HepG2 (cell line): ENCODE results near the gene OR1L8. TPM values are rescaled to one million over a fixed set of nuclear protein-coding genes. Genes with fewer than 3 reads are reported as not detected.
A peak's percentile ranks its signal among the peaks of the same experiment; 100 is the strongest.

Experiments
- ATAC-seq: fragments of 200-7000 bp; cut with Tn5 transposase; 3 replicates; pipeline ENCODE4 v1.9.1; 2020; ENCODE audit warnings: mild to moderate bottlenecking, moderate library complexity
- BruUV-seq: library from RNA; stranded (reverse); fragments of 400-500 nt; replicated peaks from 2 replicates; lab custom pipeline; 2021; lab: Mats Ljungman, UMichigan
- CTCF ChIA-PET: fragments of 300-600 bp; formaldehyde crosslinking; extraction: SDS; loops from one replicate; lab custom pipeline; 2021; ENCODE audit warnings: low total read pairs, inconsistent platforms, low intra/inter-chr PET ratio; lab: Yijun Ruan, JAX
- POLR2A ChIA-PET: fragments of 350-600 bp; sonication (Branson Sonifier 250); formaldehyde crosslinking; loops from one replicate; lab custom pipeline; 2020; ENCODE audit warnings: antibody characterized with exemption, inconsistent platforms; lab: Yijun Ruan, JAX
- DNase-seq: peaks from one replicate; pipeline ENCODE4 v3.0.0-alpha.2; 2015; ENCODE audit warnings: low spot score
- FAIRE-seq: peaks from 3 replicates; lab custom pipeline; 2011; peaks lifted over from hg19 to GRCh38; lab: Jason Lieb, UNC
- H2AFZ ChIP-seq: one replicate; pipeline ENCODE4 v1.6.1; 2011; ENCODE audit warnings: low read length, inconsistent platforms
- H3K27ac ChIP-seq: fragments of 300-600 bp; 3 replicates; pipeline ENCODE4 v1.8.0; 2011; ENCODE audit warnings: mixed run types, mild to moderate bottlenecking, mixed read lengths, low read length, inconsistent platforms; ENCODE audit not compliant: insufficient read depth; ENCODE audit errors: extremely low read length
- H3K27me3 ChIP-seq, 2 experiments: fragments of 200-600 bp in 1 of 2; 2 replicates in 1 of 2; 3 replicates in 1 of 2; pipeline versions ENCODE4 v1.6.0 to v1.8.0; 2011; ENCODE audit warnings: low read length in 2 of 2, mild to moderate bottlenecking in 2 of 2, moderate library complexity in 2 of 2, inconsistent platforms in 1 of 2; ENCODE audit not compliant: insufficient read depth in 2 of 2, control insufficient read depth in 1 of 2
- H3K36me3 ChIP-seq, 2 experiments: fragments of 200-600 bp in 1 of 2; replicated peaks in 1 of 2; 2 replicates in 1 of 2; 3 replicates in 1 of 2; pipeline versions ENCODE4 v1.5.1 to v1.8.0; 2011; ENCODE audit warnings: low read length in 2 of 2, inconsistent platforms in 1 of 2; ENCODE audit not compliant: insufficient read depth in 2 of 2, control insufficient read depth in 1 of 2
- H3K4me1 ChIP-seq: 2 replicates; pipeline ENCODE4 v1.5.1; 2012; ENCODE audit warnings: low read length, inconsistent platforms; ENCODE audit not compliant: insufficient read depth
- H3K4me2 ChIP-seq: 2 replicates; pipeline ENCODE4 v1.6.0; 2011; ENCODE audit warnings: low read depth, low read length, inconsistent platforms
- H3K4me3 ChIP-seq, 3 experiments: fragments of 200-600 bp in 1 of 3; sonication (generic), shearing (Covaris generic) in 1 of 3; replicated peaks in 1 of 3; 2 replicates each; pipeline ENCODE4 v1.5.1; 2011 to 2016; ENCODE audit warnings: low read length in 3 of 3, inconsistent platforms in 2 of 3, low read depth in 2 of 3, mild to moderate bottlenecking in 2 of 3, control low read depth in 1 of 3, mixed read lengths in 1 of 3; ENCODE audit not compliant: insufficient read depth in 1 of 3
- H3K79me2 ChIP-seq: one replicate; pipeline ENCODE4 v1.6.1; 2011; ENCODE audit warnings: low read length, inconsistent platforms; ENCODE audit not compliant: insufficient read depth
- H3K9ac ChIP-seq: 2 replicates; pipeline ENCODE4 v1.6.0; 2011; ENCODE audit warnings: mild to moderate bottlenecking, low read depth, low read length, inconsistent platforms; ENCODE audit not compliant: insufficient read depth
- H3K9me3 ChIP-seq: 2 replicates; pipeline ENCODE4 v1.5.1; 2012; ENCODE audit warnings: mild to moderate bottlenecking, low read length
- H4K20me1 ChIP-seq: 2 replicates; pipeline ENCODE4 v1.6.0; 2011; ENCODE audit warnings: inconsistent platforms, mild to moderate bottlenecking, low read length, moderate library complexity; ENCODE audit not compliant: insufficient read depth
- CREB1 ChIP-seq, 2 experiments: fragments of 450-650 bp in 1 of 2; IDR thresholded peaks; 2 replicates each; pipeline ENCODE4 v1.6.1; 2016 to 2017; ENCODE audit warnings: control low read depth in 1 of 2, mild to moderate bottlenecking in 1 of 2, missing compliant biosample characterization in 1 of 2, missing genetic modification characterization in 1 of 2
- WGBS: methylation state at CpG from one replicate; pipeline ENCODE4 v1.1.6; 2017; ENCODE audit warnings: low lambda C conversion rate; 5-methylcytosine and 5-hydroxymethylcytosine counted together
- in situ Hi-C: cut with HindIII; loops from 2 replicates; pipeline ENCODE4 v1.10.0; 2017; ENCODE audit warnings: low pct_unique_long_range_greater_than_20kb; ENCODE audit not compliant: extremely low pct_ligation_motif_present
- intact Hi-C: fragments of 100-400 bp; cut with micrococcal nuclease; formaldehyde crosslinking; loops from one replicate; pipeline ENCODE4 v1.10.0; 2022; ENCODE audit not compliant: unreplicated experiment
- polyA plus RNA-seq, 8 experiments: library from polyadenylated mRNA; depleted of rRNA in 3 of 8; stranded (reverse) in 7 of 8; unstranded in 1 of 8; fragments of >200 nt; fragmentation: Illumina TruSeq in 4 of 8; extraction: Trizol in 4 of 8; gene quantifications; 2 replicates each; pipeline versions ENCODE4 v1.2.1 to v1.2.3, GENCODE V29; 2011 to 2016; ENCODE audit warnings: low read depth in 4 of 8, missing spikeins in 1 of 8, mixed read lengths in 1 of 8; ENCODE audit not compliant: insufficient read depth in 1 of 8
- total RNA-seq, 5 experiments: library from RNA; depleted of rRNA; stranded (reverse); fragments of >200 nt; fragmentation: Illumina TruSeq; extraction: Trizol; gene quantifications; 2 replicates each; pipeline ENCODE4 v1.2.3, GENCODE V29; 2016; ENCODE audit warnings: low read depth in 1 of 5
- TF ChIP-seq, protein P1 (sequence below): sonication (generic); formaldehyde crosslinking; IDR thresholded peaks from one replicate; pipeline ENCODE4 v1.5.1; 2020; ENCODE audit warnings: mild to moderate bottlenecking, missing genetic modification reagents; ENCODE audit errors: not compliant biosample characterization
- TF ChIP-seq, protein P2 (sequence below), 2 experiments: fragments of 450-650 bp in 1 of 2; sonication (generic) in 1 of 2; formaldehyde crosslinking; IDR thresholded peaks; 2 replicates each; pipeline versions ENCODE4 v1.5.0 to v1.8.0; 2020 to 2022; ENCODE audit warnings: mild to moderate bottlenecking in 1 of 2, missing genetic modification reagents in 1 of 2
- TF ChIP-seq, protein P3 (sequence below): IDR thresholded peaks from 2 replicates; pipeline ENCODE4 v1.6.1; 2016; ENCODE audit warnings: missing compliant biosample characterization, missing genetic modification reagents, borderline replicate concordance
- TF ChIP-seq, protein P4 (sequence below): sonication (generic); formaldehyde crosslinking; IDR thresholded peaks from 2 replicates; pipeline ENCODE4 v1.9.0; 2022; ENCODE audit warnings: low read depth, missing genetic modification reagents

Gene OR1L8
- total and polyA plus RNA-seq, 2 of the 13 experiments (the other 11 are each of a cell fraction or from before 2014, with no cell fraction given) = not detected

DNA sequence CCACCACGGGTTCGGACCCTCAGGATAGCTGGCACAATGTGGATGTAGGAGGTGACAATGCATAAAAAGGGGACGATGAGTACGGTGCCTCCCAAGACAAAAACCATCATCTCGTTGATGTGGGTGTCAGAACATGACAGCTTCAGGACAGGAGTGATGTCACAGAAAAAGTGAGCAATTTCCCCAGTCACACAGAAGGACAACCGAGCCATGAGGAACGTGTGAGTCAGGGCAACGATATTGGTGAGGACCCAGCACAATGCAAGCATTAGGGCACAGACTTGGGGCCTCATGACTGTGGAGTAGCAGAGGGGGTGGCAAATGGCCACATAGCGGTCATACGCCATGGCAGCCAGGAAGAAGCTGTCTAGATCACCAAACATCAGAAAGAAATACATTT is 56.6 kb downstream of the OR1L8 start:
- in situ Hi-C loops (no loop called here), intact Hi-C loops (no loop called here)
- DNase-seq (no peak), ATAC-seq (no peak), FAIRE-seq (no peak)
- Histone ChIP-seq H3K79me2 (no peaks in the 10 kb centered on the region), H3K4me3 (no peak overlapping the region), H3K27ac (no peak overlapping the region), H2AFZ (no peak overlapping the region), H3K4me2 (no peak overlapping the region), H3K27me3 (peaks cover 5 to 9% of the 10 kb centered on the region in 2 experiments; a peak in 3 of 5 replicates), H4K20me1 (no peaks in the 10 kb centered on the region), H3K9ac (no peak overlapping the region), H3K9me3 (no peaks in the 10 kb centered on the region), H3K36me3 (no peaks in the 10 kb centered on the region), H3K4me1 (no peaks in the 10 kb centered on the region)
- 29% methylated on average over 10 of the region's 10 CpGs for WGBS
- POLR2A ChIA-PET = no interaction called here
- BruUV-seq = no TSS peak
- CTCF ChIA-PET = no interaction called here
- TF ChIP-seq, protein P1, sequence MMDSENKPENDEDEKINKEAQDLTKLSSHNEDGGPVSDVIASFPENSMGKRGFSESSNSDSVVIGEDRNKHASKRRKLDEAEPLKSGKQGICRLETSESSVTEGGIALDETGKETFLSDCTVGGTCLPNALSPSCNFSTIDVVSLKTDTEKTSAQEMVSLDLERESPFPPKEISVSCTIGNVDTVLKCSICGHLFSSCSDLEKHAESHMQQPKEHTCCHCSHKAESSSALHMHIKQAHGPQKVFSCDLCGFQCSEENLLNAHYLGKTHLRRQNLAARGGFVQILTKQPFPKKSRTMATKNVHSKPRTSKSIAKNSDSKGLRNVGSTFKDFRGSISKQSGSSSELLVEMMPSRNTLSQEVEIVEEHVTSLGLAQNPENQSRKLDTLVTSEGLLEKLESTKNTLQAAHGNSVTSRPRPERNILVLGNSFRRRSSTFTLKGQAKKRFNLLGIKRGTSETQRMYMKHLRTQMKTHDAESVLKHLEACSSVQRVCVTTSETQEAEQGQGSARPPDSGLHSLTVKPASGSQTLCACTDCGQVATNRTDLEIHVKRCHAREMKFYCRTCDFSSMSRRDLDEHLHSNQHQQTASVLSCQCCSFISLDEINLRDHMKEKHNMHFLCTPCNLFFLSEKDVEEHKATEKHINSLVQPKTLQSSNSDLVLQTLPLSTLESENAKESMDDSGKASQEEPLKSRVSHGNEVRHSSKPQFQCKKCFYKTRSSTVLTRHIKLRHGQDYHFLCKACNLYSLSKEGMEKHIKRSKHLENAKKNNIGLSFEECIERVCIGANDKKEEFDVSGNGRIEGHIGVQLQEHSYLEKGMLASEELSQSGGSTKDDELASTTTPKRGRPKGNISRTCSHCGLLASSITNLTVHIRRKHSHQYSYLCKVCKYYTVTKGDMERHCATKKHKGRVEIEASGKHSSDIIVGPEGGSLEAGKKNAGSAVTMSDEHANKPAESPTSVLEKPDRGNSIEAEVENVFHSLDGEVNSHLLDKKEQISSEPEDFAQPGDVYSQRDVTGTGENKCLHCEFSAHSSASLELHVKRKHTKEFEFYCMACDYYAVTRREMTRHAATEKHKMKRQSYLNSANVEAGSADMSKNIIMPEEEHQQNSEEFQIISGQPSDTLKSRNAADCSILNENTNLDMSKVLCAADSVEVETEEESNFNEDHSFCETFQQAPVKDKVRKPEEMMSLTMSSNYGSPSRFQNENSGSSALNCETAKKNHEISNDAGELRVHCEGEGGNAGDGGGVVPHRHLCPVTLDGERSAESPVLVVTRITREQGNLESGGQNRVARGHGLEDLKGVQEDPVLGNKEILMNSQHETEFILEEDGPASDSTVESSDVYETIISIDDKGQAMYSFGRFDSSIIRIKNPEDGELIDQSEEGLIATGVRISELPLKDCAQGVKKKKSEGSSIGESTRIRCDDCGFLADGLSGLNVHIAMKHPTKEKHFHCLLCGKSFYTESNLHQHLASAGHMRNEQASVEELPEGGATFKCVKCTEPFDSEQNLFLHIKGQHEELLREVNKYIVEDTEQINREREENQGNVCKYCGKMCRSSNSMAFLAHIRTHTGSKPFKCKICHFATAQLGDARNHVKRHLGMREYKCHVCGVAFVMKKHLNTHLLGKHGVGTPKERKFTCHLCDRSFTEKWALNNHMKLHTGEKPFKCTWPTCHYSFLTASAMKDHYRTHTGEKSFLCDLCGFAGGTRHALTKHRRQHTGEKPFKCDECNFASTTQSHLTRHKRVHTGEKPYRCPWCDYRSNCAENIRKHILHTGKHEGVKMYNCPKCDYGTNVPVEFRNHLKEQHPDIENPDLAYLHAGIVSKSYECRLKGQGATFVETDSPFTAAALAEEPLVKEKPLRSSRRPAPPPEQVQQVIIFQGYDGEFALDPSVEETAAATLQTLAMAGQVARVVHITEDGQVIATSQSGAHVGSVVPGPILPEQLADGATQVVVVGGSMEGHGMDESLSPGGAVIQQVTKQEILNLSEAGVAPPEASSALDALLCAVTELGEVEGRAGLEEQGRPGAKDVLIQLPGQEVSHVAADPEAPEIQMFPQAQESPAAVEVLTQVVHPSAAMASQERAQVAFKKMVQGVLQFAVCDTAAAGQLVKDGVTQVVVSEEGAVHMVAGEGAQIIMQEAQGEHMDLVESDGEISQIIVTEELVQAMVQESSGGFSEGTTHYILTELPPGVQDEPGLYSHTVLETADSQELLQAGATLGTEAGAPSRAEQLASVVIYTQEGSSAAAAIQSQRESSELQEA = no peak
- TF ChIP-seq, protein P2, sequence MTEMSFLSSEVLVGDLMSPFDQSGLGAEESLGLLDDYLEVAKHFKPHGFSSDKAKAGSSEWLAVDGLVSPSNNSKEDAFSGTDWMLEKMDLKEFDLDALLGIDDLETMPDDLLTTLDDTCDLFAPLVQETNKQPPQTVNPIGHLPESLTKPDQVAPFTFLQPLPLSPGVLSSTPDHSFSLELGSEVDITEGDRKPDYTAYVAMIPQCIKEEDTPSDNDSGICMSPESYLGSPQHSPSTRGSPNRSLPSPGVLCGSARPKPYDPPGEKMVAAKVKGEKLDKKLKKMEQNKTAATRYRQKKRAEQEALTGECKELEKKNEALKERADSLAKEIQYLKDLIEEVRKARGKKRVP (CRISPR knock-in tag; IDR thresholded peaks at IDR 0.05) = no peak
- TF ChIP-seq, protein P3, sequence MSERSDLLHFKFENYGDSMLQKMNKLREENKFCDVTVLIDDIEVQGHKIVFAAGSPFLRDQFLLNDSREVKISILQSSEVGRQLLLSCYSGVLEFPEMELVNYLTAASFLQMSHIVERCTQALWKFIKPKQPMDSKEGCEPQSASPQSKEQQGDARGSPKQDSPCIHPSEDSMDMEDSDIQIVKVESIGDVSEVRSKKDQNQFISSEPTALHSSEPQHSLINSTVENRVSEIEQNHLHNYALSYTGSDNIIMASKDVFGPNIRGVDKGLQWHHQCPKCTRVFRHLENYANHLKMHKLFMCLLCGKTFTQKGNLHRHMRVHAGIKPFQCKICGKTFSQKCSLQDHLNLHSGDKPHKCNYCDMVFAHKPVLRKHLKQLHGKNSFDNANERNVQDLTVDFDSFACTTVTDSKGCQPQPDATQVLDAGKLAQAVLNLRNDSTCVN (CRISPR knock-in tag) = no peak
- TF ChIP-seq CREB1 (IDR thresholded peaks at IDR 0.05) (peak; percentile 73), CREB1 (CRISPR knock-in tag; IDR thresholded peaks at IDR 0.05) (no peak)
- TF ChIP-seq, protein P4, sequence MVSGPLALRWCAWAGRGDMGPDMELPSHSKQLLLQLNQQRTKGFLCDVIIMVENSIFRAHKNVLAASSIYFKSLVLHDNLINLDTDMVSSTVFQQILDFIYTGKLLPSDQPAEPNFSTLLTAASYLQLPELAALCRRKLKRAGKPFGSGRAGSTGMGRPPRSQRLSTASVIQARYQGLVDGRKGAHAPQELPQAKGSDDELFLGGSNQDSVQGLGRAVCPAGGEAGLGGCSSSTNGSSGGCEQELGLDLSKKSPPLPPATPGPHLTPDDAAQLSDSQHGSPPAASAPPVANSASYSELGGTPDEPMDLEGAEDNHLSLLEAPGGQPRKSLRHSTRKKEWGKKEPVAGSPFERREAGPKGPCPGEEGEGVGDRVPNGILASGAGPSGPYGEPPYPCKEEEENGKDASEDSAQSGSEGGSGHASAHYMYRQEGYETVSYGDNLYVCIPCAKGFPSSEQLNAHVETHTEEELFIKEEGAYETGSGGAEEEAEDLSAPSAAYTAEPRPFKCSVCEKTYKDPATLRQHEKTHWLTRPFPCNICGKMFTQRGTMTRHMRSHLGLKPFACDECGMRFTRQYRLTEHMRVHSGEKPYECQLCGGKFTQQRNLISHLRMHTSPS = no peak
